Activated naive CD8-positive, alpha-beta T cell (primary cell): Measurements from ENCODE around the gene ESRRG.

Experiments
- H3K27ac Mint-ChIP-seq: one replicate; pipeline ENCODE4 v1.8.0; 2021; ENCODE audit warnings: mixed read lengths
- H3K27me3 Mint-ChIP-seq: one replicate; pipeline ENCODE4 v1.8.0; 2021; ENCODE audit warnings: mixed read lengths
- H3K36me3 Mint-ChIP-seq: one replicate; pipeline ENCODE4 v1.8.0; 2021; ENCODE audit warnings: mixed read lengths
- H3K4me1 Mint-ChIP-seq: one replicate; pipeline ENCODE4 v1.8.0; 2021; ENCODE audit warnings: low read depth, mixed read lengths
- H3K4me3 Mint-ChIP-seq: one replicate; pipeline ENCODE4 v1.8.0; 2021; ENCODE audit warnings: mild to moderate bottlenecking, mixed read lengths
- H3K9me3 Mint-ChIP-seq: one replicate; pipeline ENCODE4 v1.8.0; 2021; ENCODE audit warnings: low read depth, mixed read lengths

ESRRG gene

GRCh38 chr1:216679108-216679507 lies 44.1 kb downstream of the ESRRG start:
- Mint-ChIP-seq H3K27me3 (no peaks in the 10 kb centered on the region), H3K4me3 (no peak overlapping the region), H3K27ac (no peak overlapping the region), H3K4me1 (no peaks in the 10 kb centered on the region), H3K36me3 (no peaks in the 10 kb centered on the region), H3K9me3 (peaks cover 4% of the 10 kb centered on the region)

GRCh38 chr1:216670118-216670883 lies 52.9 kb downstream of the ESRRG start:
- no peaks in the 10 kb centered on the region for H3K9me3 Mint-ChIP-seq
- H3K4me1 Mint-ChIP-seq, result no peaks in the 10 kb centered on the region

DNA sequence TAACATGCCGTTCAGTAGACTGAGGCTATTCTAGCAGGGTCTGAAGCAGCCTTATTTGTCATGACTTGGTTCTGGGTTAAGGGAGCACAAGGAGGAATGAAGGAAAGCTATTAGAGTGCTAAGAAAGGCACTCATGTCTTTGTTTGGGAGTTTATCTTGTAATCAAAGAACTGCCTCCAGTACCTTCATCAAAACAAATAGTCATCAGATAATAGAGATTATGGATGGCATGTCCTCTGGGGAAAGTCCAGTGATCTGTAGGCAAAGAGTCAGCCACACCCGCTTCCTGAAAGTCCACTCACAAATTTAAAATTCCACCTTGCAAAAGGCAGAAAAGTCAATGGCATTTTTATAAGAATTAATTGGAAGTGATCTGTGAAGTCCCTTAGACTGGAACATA lies 56.8 kb downstream of the ESRRG start:
- no peaks in the 10 kb centered on the region for H3K4me1 Mint-ChIP-seq
- no peaks in the 10 kb centered on the region for H3K36me3 Mint-ChIP-seq
- H3K4me3 Mint-ChIP-seq, result no peak overlapping the region
- no peaks in the 10 kb centered on the region for H3K27me3 Mint-ChIP-seq
- H3K27ac Mint-ChIP-seq, result no peak overlapping the region
- no peaks in the 10 kb centered on the region for H3K9me3 Mint-ChIP-seq

More at GRCh38 chr1:216670118-216670883, 52.9 kb downstream of the ESRRG start:
- Mint-ChIP-seq H3K27ac (no peak overlapping the region), H3K36me3 (no peaks in the 10 kb centered on the region), H3K27me3 (no peaks in the 10 kb centered on the region), H3K4me3 (no peak overlapping the region)

GRCh38 chr1:216665856-216666255 lies 57.4 kb downstream of the ESRRG start:
- Mint-ChIP-seq H3K27ac (no peak overlapping the region), H3K27me3 (no peaks in the 10 kb centered on the region), H3K36me3 (no peaks in the 10 kb centered on the region), H3K9me3 (no peaks in the 10 kb centered on the region), H3K4me3 (no peak overlapping the region), H3K4me1 (no peaks in the 10 kb centered on the region)

DNA sequence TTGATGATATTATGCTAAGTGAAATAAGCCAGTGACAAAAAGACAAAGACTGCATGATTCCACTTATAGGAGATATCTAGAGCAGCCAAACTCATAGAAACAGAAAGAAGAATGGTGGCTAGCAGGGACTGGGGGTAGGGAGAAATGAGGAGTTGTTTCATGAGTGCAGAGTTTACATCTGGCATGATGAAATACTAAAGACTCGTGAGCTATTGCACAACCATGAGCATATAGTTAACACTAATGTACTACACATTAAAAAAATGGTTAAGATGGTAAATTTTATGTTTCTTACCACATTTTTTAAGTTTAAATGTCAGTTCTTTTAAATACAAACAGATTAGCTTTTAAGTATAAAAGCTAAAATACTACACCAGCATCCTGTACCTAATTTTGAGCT lies 57.8 kb downstream of the ESRRG start:
- H3K36me3 Mint-ChIP-seq, result no peaks in the 10 kb centered on the region
- H3K4me3 Mint-ChIP-seq, result no peak overlapping the region
- no peaks in the 10 kb centered on the region for H3K9me3 Mint-ChIP-seq
- H3K27ac Mint-ChIP-seq, result no peak overlapping the region
- H3K27me3 Mint-ChIP-seq, result no peaks in the 10 kb centered on the region
- H3K4me1 Mint-ChIP-seq, result no peaks in the 10 kb centered on the region

GRCh38 chr1:216662681-216663080 lies 60.5 kb downstream of the ESRRG start:
- Mint-ChIP-seq H3K27me3 (no peaks in the 10 kb centered on the region), H3K4me3 (no peak overlapping the region), H3K9me3 (no peaks in the 10 kb centered on the region), H3K36me3 (no peaks in the 10 kb centered on the region), H3K4me1 (no peaks in the 10 kb centered on the region), H3K27ac (no peak overlapping the region)

GRCh38 chr1:216660561-216660960 lies 62.7 kb downstream of the ESRRG start:
- Mint-ChIP-seq H3K36me3 (no peaks in the 10 kb centered on the region), H3K4me1 (no peaks in the 10 kb centered on the region), H3K9me3 (no peaks in the 10 kb centered on the region), H3K27me3 (no peaks in the 10 kb centered on the region), H3K4me3 (no peak overlapping the region), H3K27ac (no peak overlapping the region)

GRCh38 chr1:216653001-216653400 lies 70.2 kb downstream of the ESRRG start:
- no peaks in the 10 kb centered on the region for H3K9me3 Mint-ChIP-seq
- no peak overlapping the region for H3K4me3 Mint-ChIP-seq
- no peaks in the 10 kb centered on the region for H3K4me1 Mint-ChIP-seq
- H3K36me3 Mint-ChIP-seq, result no peaks in the 10 kb centered on the region
- no peaks in the 10 kb centered on the region for H3K27me3 Mint-ChIP-seq
- no peak overlapping the region for H3K27ac Mint-ChIP-seq

DNA sequence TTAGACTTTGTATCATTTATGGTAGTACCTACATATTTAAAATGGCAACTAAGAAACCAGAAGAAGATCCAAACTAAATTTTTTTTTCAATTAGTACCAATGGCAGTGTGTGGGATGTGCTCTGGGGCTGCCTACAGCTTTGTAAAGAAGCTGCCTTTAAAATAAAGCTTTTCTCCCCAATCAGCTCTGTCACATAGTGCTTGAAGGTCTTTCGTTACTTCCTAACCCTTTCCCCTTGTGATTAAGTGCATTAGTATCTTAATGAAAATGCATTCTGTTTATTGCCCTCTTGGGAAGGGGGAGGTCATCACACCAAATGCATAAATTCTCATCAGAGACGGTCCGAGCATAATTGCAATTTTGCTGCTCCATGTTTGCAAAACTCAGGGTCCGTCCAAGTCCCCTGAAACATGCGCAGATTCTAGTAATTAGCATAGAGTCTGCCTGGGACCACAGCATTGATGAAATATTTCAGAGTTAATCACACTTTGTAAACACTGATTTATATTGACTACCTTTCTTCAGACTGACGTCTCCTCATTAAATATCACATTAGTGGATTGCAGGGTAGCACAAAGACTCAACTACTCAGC lies 71.3 kb downstream of the ESRRG start:
- Mint-ChIP-seq H3K36me3 (no peaks in the 10 kb centered on the region), H3K4me1 (no peaks in the 10 kb centered on the region), H3K27me3 (no peaks in the 10 kb centered on the region), H3K27ac (no peak overlapping the region), H3K9me3 (no peaks in the 10 kb centered on the region), H3K4me3 (no peak overlapping the region)

DNA sequence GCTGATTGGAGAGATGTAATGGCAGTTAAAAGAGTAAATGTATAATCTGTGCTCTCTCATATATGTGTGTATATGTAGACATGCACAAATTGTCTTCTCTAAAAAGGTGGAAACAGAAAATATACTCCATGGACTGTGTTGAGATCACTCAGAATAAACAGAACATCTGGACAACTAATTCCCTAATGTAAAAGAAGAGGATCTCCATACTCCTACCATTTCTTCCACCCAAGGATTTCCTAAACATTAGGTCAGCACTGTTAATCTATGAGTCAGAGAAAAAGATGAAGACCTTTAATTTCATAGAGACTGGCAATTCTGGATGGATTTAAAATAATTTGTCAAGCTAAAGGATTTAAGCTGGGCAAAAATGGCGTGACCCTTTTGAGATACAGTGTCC lies 80.1 kb downstream of the ESRRG start:
- H3K27ac Mint-ChIP-seq, result no peak overlapping the region
- H3K36me3 Mint-ChIP-seq, result no peaks in the 10 kb centered on the region
- H3K4me3 Mint-ChIP-seq, result no peak overlapping the region
- H3K27me3 Mint-ChIP-seq, result no peaks in the 10 kb centered on the region
- H3K4me1 Mint-ChIP-seq, result no peaks in the 10 kb centered on the region
- H3K9me3 Mint-ChIP-seq, result no peaks in the 10 kb centered on the region

GRCh38 chr1:216641669-216642460 lies 81.4 kb downstream of the ESRRG start:
- Mint-ChIP-seq H3K4me1 (no peaks in the 10 kb centered on the region), H3K27me3 (no peaks in the 10 kb centered on the region), H3K9me3 (peaks cover 5% of the 10 kb centered on the region), H3K27ac (no peak overlapping the region), H3K4me3 (no peak overlapping the region), H3K36me3 (no peaks in the 10 kb centered on the region)

- no peaks in the 10 kb centered on the region for H3K36me3 Mint-ChIP-seq
Measured at GRCh38 chr1:216640100-216640499, 83.1 kb downstream of the ESRRG start.

GRCh38 chr1:216632980-216633379 lies 90.2 kb downstream of the ESRRG start:
- no peak overlapping the region for H3K27ac Mint-ChIP-seq
- H3K4me3 Mint-ChIP-seq, result no peak overlapping the region
- H3K4me1 Mint-ChIP-seq, result no peaks in the 10 kb centered on the region
- H3K27me3 Mint-ChIP-seq, result no peaks in the 10 kb centered on the region
- peaks cover 10% of the 10 kb centered on the region for H3K9me3 Mint-ChIP-seq
- H3K36me3 Mint-ChIP-seq, result no peaks in the 10 kb centered on the region

More at GRCh38 chr1:216640100-216640499, 83.1 kb downstream of the ESRRG start:
- Mint-ChIP-seq H3K4me1 (no peaks in the 10 kb centered on the region), H3K9me3 (peaks cover 5% of the 10 kb centered on the region), H3K27me3 (no peaks in the 10 kb centered on the region), H3K27ac (no peak overlapping the region), H3K4me3 (no peak overlapping the region)

GRCh38 chr1:216630532-216630931 lies 92.7 kb downstream of the ESRRG start:
- no peak overlapping the region for H3K27ac Mint-ChIP-seq
- no peak overlapping the region for H3K4me3 Mint-ChIP-seq
- no peaks in the 10 kb centered on the region for H3K4me1 Mint-ChIP-seq
- no peaks in the 10 kb centered on the region for H3K27me3 Mint-ChIP-seq
- H3K36me3 Mint-ChIP-seq, result no peaks in the 10 kb centered on the region
- H3K9me3 Mint-ChIP-seq, result peaks cover 5% of the 10 kb centered on the region

DNA sequence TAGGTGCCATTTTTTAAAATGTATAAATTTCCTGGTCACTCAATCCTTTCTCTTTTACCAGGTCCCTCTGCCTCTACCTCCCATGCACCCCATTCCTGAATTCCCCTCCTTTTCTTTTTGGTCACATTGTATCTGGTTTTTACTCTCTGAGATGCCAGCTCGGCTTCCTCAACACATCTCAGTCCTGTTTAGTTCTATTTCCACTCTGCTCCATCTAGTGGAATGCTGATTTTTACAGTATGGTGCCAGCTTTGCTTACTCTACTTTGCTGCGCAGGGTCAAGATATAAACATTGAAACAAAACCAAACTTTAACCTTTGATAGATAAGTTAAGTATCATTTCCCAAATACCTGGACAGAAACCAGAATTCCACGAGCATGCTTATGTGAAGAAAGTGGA lies 96.0 kb downstream of the ESRRG start:
- H3K4me3 Mint-ChIP-seq, result no peak overlapping the region

More for the DNA sequence above, 96.0 kb downstream of the ESRRG start:
- no peaks in the 10 kb centered on the region for H3K36me3 Mint-ChIP-seq
- peaks cover 5% of the 10 kb centered on the region for H3K9me3 Mint-ChIP-seq
- H3K4me1 Mint-ChIP-seq, result no peaks in the 10 kb centered on the region
- no peaks in the 10 kb centered on the region for H3K27me3 Mint-ChIP-seq
- H3K27ac Mint-ChIP-seq, result no peak overlapping the region
